GM19239 (cell line): ENCODE data around the gene GALNT14.
"Not testable (repeated sequence)": the region's sequence is repeated elsewhere in the genome, so short reads cannot be mapped to it uniquely, and the experiment has no call there.

Experiments
- DNase-seq: peaks from one replicate; pipeline ENCODE4 v3.0.0; 2011; ENCODE audit warnings: low spot score; ENCODE audit not compliant: insufficient read length
- FAIRE-seq: peaks from 2 replicates; lab custom pipeline; 2011; peaks lifted over from hg19 to GRCh38; lab: Jason Lieb, UNC

The GALNT14 gene

GRCh38 chr2:30926606-30927005 is 211.6 kb downstream of the GALNT14 start:
- no peak for FAIRE-seq
- no peak for DNase-seq

- FAIRE-seq (no peak), DNase-seq (no peak)
Observed at GRCh38 chr2:30923623-30924022, 214.6 kb downstream of the GALNT14 start.

GRCh38 chr2:30920511-30920910 is 217.7 kb downstream of the GALNT14 start:
- FAIRE-seq = no peak

GRCh38 chr2:30915486-30915885 is 222.8 kb downstream of the GALNT14 start:
- FAIRE-seq = no peak
- no peak for DNase-seq

More at GRCh38 chr2:30920511-30920910, 217.7 kb downstream of the GALNT14 start:
- DNase-seq = no peak

GRCh38 chr2:30914456-30914855 is 223.8 kb downstream of the GALNT14 start:
- no peak for DNase-seq
- FAIRE-seq = no peak

- DNase-seq (no peak), FAIRE-seq (no peak)
Observed at GRCh38 chr2:30912056-30912455, 226.2 kb downstream of the GALNT14 start.

- FAIRE-seq (no peak), DNase-seq (no peak)
Observed at GRCh38 chr2:30911327-30911726, 226.9 kb downstream of the GALNT14 start.

- DNase-seq = no peak
- no peak for FAIRE-seq
Observed at GRCh38 chr2:30910686-30911085, 227.6 kb downstream of the GALNT14 start.

- FAIRE-seq = not testable (repeated sequence)
Observed at GRCh38 chr2:30904437-30904836, 233.8 kb downstream of the GALNT14 start.

GRCh38 chr2:30903326-30903725 is 234.9 kb downstream of the GALNT14 start:
- DNase-seq (no peak), FAIRE-seq (no peak)

More at GRCh38 chr2:30904437-30904836, 233.8 kb downstream of the GALNT14 start:
- DNase-seq = not testable (repeated sequence)

GRCh38 chr2:30900381-30900780 is 237.9 kb downstream of the GALNT14 start:
- no peak for FAIRE-seq
- DNase-seq = no peak

- no peak for FAIRE-seq
Observed at GRCh38 chr2:30899516-30900054, 238.7 kb downstream of the GALNT14 start.

GRCh38 chr2:30897539-30897938 is 240.7 kb downstream of the GALNT14 start:
- DNase-seq (no peak), FAIRE-seq (no peak)

More at GRCh38 chr2:30899516-30900054, 238.7 kb downstream of the GALNT14 start:
- no peak for DNase-seq

GRCh38 chr2:30894498-30895119 is 243.6 kb downstream of the GALNT14 start:
- FAIRE-seq = no peak

GRCh38 chr2:30888852-30889409 is 249.3 kb downstream of the GALNT14 start:
- no peak for FAIRE-seq
- DNase-seq = no peak

More at GRCh38 chr2:30894498-30895119, 243.6 kb downstream of the GALNT14 start:
- no peak for DNase-seq

- no peak for FAIRE-seq
- DNase-seq = no peak
Observed at GRCh38 chr2:30886080-30886479, 252.2 kb downstream of the GALNT14 start.

GRCh38 chr2:30883822-30884221 is 254.4 kb downstream of the GALNT14 start:
- DNase-seq (no peak), FAIRE-seq (no peak)

- DNase-seq (no peak), FAIRE-seq (no peak)
Observed at GRCh38 chr2:30883184-30883583, 255.1 kb downstream of the GALNT14 start.

GRCh38 chr2:30880516-30880915 is 257.7 kb downstream of the GALNT14 start:
- DNase-seq = no peak
- no peak for FAIRE-seq

GRCh38 chr2:30877833-30878232 is 260.4 kb downstream of the GALNT14 start:
- no peak for DNase-seq
- no peak for FAIRE-seq

GRCh38 chr2:30872797-30873196 is 265.4 kb downstream of the GALNT14 start:
- DNase-seq (no peak), FAIRE-seq (no peak)
